Measurements from ENCODE around the gene SCML1. TPM values are rescaled to one million over a fixed set of nuclear protein-coding genes. Genes with fewer than 3 reads are reported as not detected.
"Not testable (repeated sequence)": the region's sequence is repeated elsewhere in the genome, so short reads cannot be mapped to it uniquely, and the experiment has no call there.

Gene SCML1
- total and polyA plus RNA-seq, 2 of the 8 experiments (the other 6 are each of a cell fraction or from before 2014, with no cell fraction given) = 2.2 to 2.5 TPM

DNA sequence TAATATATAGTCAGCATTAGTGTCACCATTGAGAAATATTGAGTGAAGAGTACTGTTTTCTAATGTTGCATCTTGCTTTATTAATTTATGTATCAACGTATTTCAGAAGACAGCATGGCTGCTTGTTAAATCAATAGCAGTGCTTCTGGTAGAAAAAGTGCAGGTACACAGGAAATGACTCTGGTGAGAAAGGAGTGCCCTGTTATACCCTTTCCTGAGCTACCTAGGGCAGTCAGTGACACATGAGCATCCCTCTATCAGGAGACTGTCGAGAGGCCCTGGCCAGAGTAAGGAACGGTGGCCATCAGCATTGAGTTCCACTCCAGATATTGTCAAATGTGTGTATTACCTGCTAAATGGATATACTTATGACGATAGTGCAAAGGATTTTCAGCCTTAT is 42.1 kb downstream of the SCML1 start (continued):
- TF ChIP-seq MAFK (IDR thresholded peaks at IDR 0.05; ENCODE audit: low read depth, low read length) (no peak), HDAC2 (IDR thresholded peaks at IDR 0.05; ENCODE audit: borderline replicate concordance in 1 of 2, low read depth in 2 of 2, low read length in 2 of 2) (no peak)

DNA sequence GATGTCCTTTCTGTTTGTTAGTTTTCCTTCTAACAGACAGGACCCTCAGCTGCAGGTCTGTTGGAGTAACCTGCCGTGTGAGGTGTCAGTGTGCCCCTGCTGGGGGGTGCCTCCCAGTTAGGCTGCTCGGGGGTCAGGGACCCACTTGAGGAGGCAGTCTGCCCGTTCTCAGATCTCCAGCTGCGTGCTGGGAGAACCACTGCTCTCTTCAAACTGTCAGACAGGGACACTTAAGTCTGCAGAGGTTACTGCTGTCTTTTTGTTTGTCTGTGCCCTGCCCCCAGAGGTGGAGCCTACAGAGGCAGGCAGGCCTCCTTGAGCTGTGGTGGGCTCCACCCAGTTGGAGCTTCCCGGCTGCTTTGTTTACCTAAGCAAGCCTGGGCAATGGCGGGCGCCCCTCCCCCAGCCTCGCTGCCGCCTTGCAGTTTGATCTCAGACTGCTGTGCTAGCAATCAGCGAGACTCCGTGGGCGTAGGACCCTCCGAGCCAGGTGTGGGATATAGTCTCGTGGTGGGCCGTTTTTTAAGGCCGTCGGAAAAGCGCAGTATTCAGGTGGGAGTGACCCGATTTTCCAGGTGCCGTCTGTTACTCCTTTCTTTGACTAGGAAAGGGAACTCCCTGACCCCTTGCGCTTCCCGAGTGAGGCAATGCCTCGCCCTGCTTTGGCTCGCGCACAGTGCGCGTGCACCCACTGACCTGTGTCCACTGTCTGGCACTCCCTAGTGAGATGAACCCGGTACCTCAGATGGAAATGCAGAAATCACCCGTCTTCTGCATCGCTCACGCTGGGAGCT is 49.5 kb downstream of the SCML1 start:
- not testable (repeated sequence) for H4K20me1 ChIP-seq (replicated peaks in 1 of 2; ENCODE audit: control insufficient read depth in 1 of 2, insufficient read depth in 2 of 2, low read length in 2 of 2); FAIRE-seq; H3K79me1 ChIP-seq (ENCODE audit: low read depth, low read length); H2BK5ac ChIP-seq (ENCODE audit: low read depth, low read length); H3K14ac ChIP-seq (ENCODE audit: insufficient read length); H2BK20ac ChIP-seq (ENCODE audit: low read length); H3K27me3 ChIP-seq (replicated peaks in 1 of 4; ENCODE audit: control insufficient read depth in 3 of 4, extremely low read depth in 1 of 4, insufficient read depth in 3 of 4, low read length in 3 of 4); H3K4ac ChIP-seq (replicated peaks; ENCODE audit: insufficient read length, low read depth, low read length); H4K91ac ChIP-seq (replicated peaks; ENCODE audit: insufficient read length, low read length); H3K79me2 ChIP-seq (ENCODE audit: control insufficient read depth in 1 of 2, insufficient read depth in 2 of 2, low read length in 2 of 2); H3K56ac ChIP-seq (replicated peaks; ENCODE audit: insufficient read length, low read depth, low read length); H3K9me3 ChIP-seq (ENCODE audit: insufficient read depth in 2 of 2, low read depth in 1 of 2, low read length in 1 of 2); H2BK15ac ChIP-seq (ENCODE audit: low read length); H3K23ac ChIP-seq (ENCODE audit: insufficient read length); H2AFZ ChIP-seq (ENCODE audit: low read length); H3K18ac ChIP-seq (ENCODE audit: extremely low read depth, low read length); H4K5ac ChIP-seq (ENCODE audit: insufficient read length, low read depth, low read length); H3K9ac ChIP-seq (replicated peaks in 1 of 4; ENCODE audit: extremely low read depth in 1 of 4, low read depth in 3 of 4, low read length in 3 of 4); H4K8ac ChIP-seq (ENCODE audit: extremely low read depth, insufficient read depth, low read length); H3K4me1 ChIP-seq (replicated peaks in 1 of 4; ENCODE audit: control insufficient read depth in 3 of 4, insufficient read depth in 4 of 4, low read length in 3 of 4); H3K23me2 ChIP-seq (ENCODE audit: low read depth, low read length); H2BK12ac ChIP-seq (ENCODE audit: low read depth, low read length); H3K27ac ChIP-seq (ENCODE audit: low read depth, low read length); H3K36me3 ChIP-seq (ENCODE audit: control insufficient read depth in 2 of 4, insufficient read depth in 4 of 4, low read length in 3 of 4); H2BK120ac ChIP-seq (replicated peaks; ENCODE audit: low read depth, low read length); H2AK5ac ChIP-seq (ENCODE audit: low read depth, low read length)
- POLR2A ChIA-PET (ENCODE audit: partially characterized antibody) = interaction anchor here (1.0 kb wide), 1 partner anchor 35 kb away, joined by 3 read pairs; no protein-coding TSS in a partner anchor
- 90% methylated on average over 2 of the region's 31 CpGs; no CpG with 5 or more reads in 1 of the 2 experiments for WGBS, 2 experiments (ENCODE audit: extremely low coverage in 1 of 2, insufficient coverage in 1 of 2, insufficient read length in 1 of 2, insufficient replicate concordance in 2 of 2, low coverage in 1 of 2, low lambda C conversion rate in 2 of 2, missing lambda C conversion rate in 1 of 2)
- Histone ChIP-seq H3K4me2 (ENCODE audit: insufficient read depth in 1 of 2, low read depth in 2 of 2, low read length in 2 of 2) (peak overlapping the region in 1 of 2 experiments; percentile 37; a peak in 1 of 4 replicates), H3K4me3 (ENCODE audit: extremely low read depth in 1 of 4, insufficient read depth in 2 of 4, low read depth in 3 of 4, low read length in 4 of 4) (peak overlapping the region in 2 of 4 experiments; percentile 24 to 25; a peak in 1 of 8 replicates)
- peak in 1 of 2 experiments; percentile 54 for DNase-seq (ENCODE audit: low read depth in 1 of 2, low spot score in 2 of 2)
- CTCF ChIA-PET (ENCODE audit: partially characterized antibody) = interaction anchor here (1.1 to 2.4 kb wide), 4 partner anchors 9 to 54 kb away, joined by 3 to 11 read pairs (median 6); no protein-coding TSS in a partner anchor
